Measurements from ENCODE around the gene ZNF337. TPM values are rescaled to one million over a fixed set of nuclear protein-coding genes. Genes with fewer than 3 reads are reported as not detected.
"Not testable (repeated sequence)": the region's sequence is repeated elsewhere in the genome, so short reads cannot be mapped to it uniquely, and the experiment has no call there.

Gene ZNF337
- total and polyA plus RNA-seq, 10 of the 15 experiments (the other 5 are each of a cell fraction or from before 2014, with no cell fraction given): 0.60 to 16.8 (median 9.1) TPM

- H2AFZ ChIP-seq (ENCODE audit: control insufficient read depth, low read depth, low read length); RAD21 ChIA-PET (ENCODE audit: unreplicated experiment); H3K4me3 ChIP-seq; H3K79me2 ChIP-seq (ENCODE audit: control insufficient read depth, insufficient read depth, low read length); FAIRE-seq; ATAC-seq; intact Hi-C loops (cut with micrococcal nuclease; ENCODE audit: unreplicated experiment); CTCF ChIA-PET; H3K4me1 ChIP-seq (ENCODE audit: control insufficient read depth, insufficient read depth, low read length); BruUV-seq (replicated peaks); H3K4me2 ChIP-seq (ENCODE audit: control insufficient read depth, insufficient read depth); H3K27ac ChIP-seq (ENCODE audit: control insufficient read depth, insufficient read depth); H3K9ac ChIP-seq (ENCODE audit: control insufficient read depth, insufficient read depth, low read length); H3K27me3 ChIP-seq (replicated peaks in 1 of 2; ENCODE audit: control insufficient read depth in 2 of 2, insufficient read depth in 2 of 2, low read length in 1 of 2); H3K9me3 ChIP-seq (replicated peaks; ENCODE audit: control insufficient read depth, insufficient read depth, low read length); POLR2A ChIA-PET; SMC1A ChIA-PET (ENCODE audit: uncharacterized antibody, unreplicated experiment); in situ Hi-C loops (cut with MboI); H4K20me1 ChIP-seq (ENCODE audit: control insufficient read depth, insufficient read depth); DNase-seq (ENCODE audit: low read depth, low spot score); H3K36me3 ChIP-seq (ENCODE audit: control insufficient read depth in 2 of 2, insufficient read depth in 2 of 2, low read length in 1 of 2): not testable (repeated sequence)
- 70% methylated on average over 2 of the region's 2 CpGs for WGBS (ENCODE audit: insufficient coverage, insufficient replicate concordance, low lambda C conversion rate, missing lambda C conversion rate)
These were observed 7.7 kb upstream of the ZNF337 start for GRCh38 chr20:25704303-25704702.

- H3K9ac ChIP-seq (ENCODE audit: control insufficient read depth, insufficient read depth, low read length); H4K20me1 ChIP-seq (ENCODE audit: control insufficient read depth, insufficient read depth); POLR2A ChIA-PET; H3K27ac ChIP-seq (ENCODE audit: control insufficient read depth, insufficient read depth); BruUV-seq (replicated peaks); H3K4me3 ChIP-seq; in situ Hi-C loops (cut with MboI); H3K4me1 ChIP-seq (ENCODE audit: control insufficient read depth, insufficient read depth, low read length); ATAC-seq; FAIRE-seq; H3K79me2 ChIP-seq (ENCODE audit: control insufficient read depth, insufficient read depth, low read length); DNase-seq (ENCODE audit: low read depth, low spot score); H2AFZ ChIP-seq (ENCODE audit: control insufficient read depth, low read depth, low read length); H3K9me3 ChIP-seq (replicated peaks; ENCODE audit: control insufficient read depth, insufficient read depth, low read length); CTCF ChIA-PET; SMC1A ChIA-PET (ENCODE audit: uncharacterized antibody, unreplicated experiment); H3K27me3 ChIP-seq (replicated peaks in 1 of 2; ENCODE audit: control insufficient read depth in 2 of 2, insufficient read depth in 2 of 2, low read length in 1 of 2); H3K36me3 ChIP-seq (ENCODE audit: control insufficient read depth in 2 of 2, insufficient read depth in 2 of 2, low read length in 1 of 2); intact Hi-C loops (cut with micrococcal nuclease; ENCODE audit: unreplicated experiment); H3K4me2 ChIP-seq (ENCODE audit: control insufficient read depth, insufficient read depth); RAD21 ChIA-PET (ENCODE audit: unreplicated experiment): not testable (repeated sequence)
- 100% methylated on average over 2 of the region's 2 CpGs for WGBS (ENCODE audit: insufficient coverage, insufficient replicate concordance, low lambda C conversion rate, missing lambda C conversion rate)
These were observed 4.2 kb upstream of the ZNF337 start for GRCh38 chr20:25700835-25701234.

DNA sequence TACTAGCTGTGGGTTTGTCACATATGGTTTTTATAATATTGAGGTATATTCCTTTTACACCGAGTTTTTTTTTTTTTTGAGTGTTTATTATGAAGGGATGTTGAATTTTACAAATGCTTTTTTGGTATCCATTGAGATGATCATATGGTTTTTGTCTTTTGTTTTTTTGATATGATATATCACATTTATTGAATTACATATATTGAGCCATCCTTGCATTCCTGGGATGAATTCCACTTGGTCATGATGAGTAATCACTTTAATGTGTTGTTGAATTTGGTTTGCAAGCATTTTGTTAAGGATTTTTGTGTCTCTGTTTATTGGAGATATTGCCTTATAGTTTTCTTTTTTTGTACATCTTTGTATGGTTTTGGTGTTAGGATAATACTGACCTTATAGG lies 3.3 kb upstream of the ZNF337 start:
- 0% methylated on average over 1 of the region's 1 CpG for WGBS (ENCODE audit: insufficient coverage, insufficient replicate concordance, low lambda C conversion rate, missing lambda C conversion rate)
- Histone ChIP-seq H2AFZ (ENCODE audit: control insufficient read depth, low read depth, low read length) (no peak overlapping the region), H3K79me2 (ENCODE audit: control insufficient read depth, insufficient read depth, low read length) (peaks cover 16% of the 10 kb centered on the region), H3K27ac (ENCODE audit: control insufficient read depth, insufficient read depth) (no peak overlapping the region), H3K9me3 (replicated peaks; ENCODE audit: control insufficient read depth, insufficient read depth, low read length) (peaks cover 1% of the 10 kb centered on the region; the same call in 2 of the 3 replicates), H3K36me3 (ENCODE audit: control insufficient read depth in 2 of 2, insufficient read depth in 2 of 2, low read length in 1 of 2) (no peaks in the 10 kb centered on the region), H4K20me1 (ENCODE audit: control insufficient read depth, insufficient read depth) (no peaks in the 10 kb centered on the region), H3K9ac (ENCODE audit: control insufficient read depth, insufficient read depth, low read length) (no peak overlapping the region), H3K4me2 (ENCODE audit: control insufficient read depth, insufficient read depth) (no peak overlapping the region), H3K4me3 (no peak overlapping the region), H3K4me1 (ENCODE audit: control insufficient read depth, insufficient read depth, low read length) (peaks cover 8% of the 10 kb centered on the region; the same call in 1 of the 2 replicates), H3K27me3 (replicated peaks in 1 of 2; ENCODE audit: control insufficient read depth in 2 of 2, insufficient read depth in 2 of 2, low read length in 1 of 2) (no peaks in the 10 kb centered on the region)
- in situ Hi-C loops (cut with MboI) (loop anchor here (5.0 to 10.0 kb wide), 2 partner anchors 78 to 285 kb away; partner anchors contain the start of gene NANP), intact Hi-C loops (cut with micrococcal nuclease; ENCODE audit: unreplicated experiment) (no loop called here)
- FAIRE-seq: no peak
- no peak for DNase-seq (ENCODE audit: low read depth, low spot score)
- ChIA-PET POLR2A (no interaction called here), RAD21 (ENCODE audit: unreplicated experiment) (no interaction called here), SMC1A (ENCODE audit: uncharacterized antibody, unreplicated experiment) (no interaction called here), CTCF (no interaction called here)
- ATAC-seq: no peak
- TF ChIP-seq ZNF24 (IDR thresholded peaks at IDR 0.05): no peak
- no peak for TF ChIP-seq BHLHE40 (IDR thresholded peaks at IDR 0.05; ENCODE audit: borderline replicate concordance in 1 of 2, low read depth in 2 of 2, low read length in 1 of 2)
- no peak for TF ChIP-seq RFX5 (IDR thresholded peaks at IDR 0.05; ENCODE audit: low read depth, low read length)
- no peak for TF ChIP-seq IRF4 (IDR thresholded peaks at IDR 0.05; ENCODE audit: low read depth, low read length)
- TF ChIP-seq RBBP5 (conservative IDR thresholded peaks at IDR 0.05): no peak
- TF ChIP-seq IRF3 (IDR thresholded peaks at IDR 0.05): no peak
- BruUV-seq (replicated peaks): no TSS peak
